Transverse colon (tissue), 4 donors: ENCODE data around the gene ATOSB. TPM values are rescaled to one million over a fixed set of nuclear protein-coding genes. Genes with fewer than 3 reads are reported as not detected.

Experiments
- DNase-seq: peaks from one replicate; pipeline ENCODE4 v3.0.0-alpha.2; 2019
- H3K27ac ChIP-seq, 4 donors: fragments of 200-600 bp; sonication (generic); 2 replicates each; pipeline ENCODE4 v1.5.1; 2016 to 2018; ENCODE audit warnings: inconsistent platforms in 4 of 4
- H3K27me3 ChIP-seq: fragments of 200-600 bp; sonication (generic); 2 replicates; pipeline ENCODE4 v1.5.1; 2017; ENCODE audit warnings: inconsistent platforms
- H3K36me3 ChIP-seq, 4 donors: fragments of 200-600 bp; sonication (generic); 2 replicates each; pipeline ENCODE4 v1.5.1; 2017 to 2019; ENCODE audit warnings: inconsistent platforms in 4 of 4
- H3K4me1 ChIP-seq, 4 donors: fragments of 200-600 bp; sonication (generic); 2 replicates each; pipeline ENCODE4 v1.5.1; 2017 to 2020; ENCODE audit warnings: inconsistent platforms in 4 of 4
- H3K4me3 ChIP-seq, 4 donors: fragments of 200-600 bp; sonication (generic); 1 replicate in 1 of 4; 2 replicates in 3 of 4; pipeline versions ENCODE4 v1.5.1 to v1.6.1; 2017 to 2019; ENCODE audit warnings: inconsistent platforms in 4 of 4
- H3K9me3 ChIP-seq, 2 donors: fragments of 200-600 bp; sonication (generic); 2 replicates each; pipeline ENCODE4 v1.5.1; 2017 to 2019; ENCODE audit warnings: inconsistent platforms in 2 of 2
- EP300 ChIP-seq: sonication (generic); formaldehyde crosslinking; IDR thresholded peaks from one replicate; pipeline ENCODE4 v1.6.1; 2017; ENCODE audit warnings: antibody characterized with exemption, low read depth
- POLR2A ChIP-seq: fragments of 450-650 bp; IDR thresholded peaks from one replicate; pipeline ENCODE4 v1.6.1; 2016; ENCODE audit warnings: antibody characterized with exemption, mild to moderate bottlenecking, moderate library complexity
- POLR2AphosphoS5 ChIP-seq, 3 donors: sonication (generic); formaldehyde crosslinking; IDR thresholded peaks; one replicate each; pipeline ENCODE4 v1.6.1; 2016; ENCODE audit warnings: antibody characterized with exemption in 3 of 3
- WGBS, 2 donors: methylation state at CpG; one replicate each; pipeline ENCODE4 v1.1.5; 2018; ENCODE audit warnings: low coverage in 1 of 2; 5-methylcytosine and 5-hydroxymethylcytosine counted together
- in situ Hi-C, 4 donors: fragments of 200-750 bp; cut with MboI; loops; one replicate each; pipeline versions ENCODE4 v1.15.0 to v1.15.1; 2017; ENCODE audit warnings: low sequenced_read_pairs in 3 of 4, low pct_ligation_motif_present in 1 of 4, low pct_unique_long_range_greater_than_20kb in 1 of 4
- intact Hi-C: fragments of 100-400 bp; cut with DNase I; formaldehyde crosslinking; loops from one replicate; pipeline ENCODE4 v1.15.1; 2023; ENCODE audit warnings: low total_unique reads
- total RNA-seq, 4 donors: library from RNA; depleted of rRNA; stranded (reverse); fragments of >200 nt; gene quantifications; one replicate each; pipeline ENCODE4 v1.1.0, GENCODE V29; 2016
- TF ChIP-seq, protein P1 (sequence below), 5 experiments: fragments of 200-600 bp in 3 of 5; fragments of 450-650 bp in 2 of 5; sonication (generic) in 3 of 5; IDR thresholded peaks; 1 replicate in 2 of 5; 2 replicates in 3 of 5; pipeline ENCODE4 v1.5.1; 2016 to 2017; ENCODE audit warnings: antibody characterized with exemption in 5 of 5, inconsistent platforms in 3 of 5, mild to moderate bottlenecking in 2 of 5, moderate library complexity in 1 of 5

The ATOSB gene
- total RNA-seq, 4 donors from 2014 or later: 23.9 to 30.0 (median 27.3) TPM

DNA sequence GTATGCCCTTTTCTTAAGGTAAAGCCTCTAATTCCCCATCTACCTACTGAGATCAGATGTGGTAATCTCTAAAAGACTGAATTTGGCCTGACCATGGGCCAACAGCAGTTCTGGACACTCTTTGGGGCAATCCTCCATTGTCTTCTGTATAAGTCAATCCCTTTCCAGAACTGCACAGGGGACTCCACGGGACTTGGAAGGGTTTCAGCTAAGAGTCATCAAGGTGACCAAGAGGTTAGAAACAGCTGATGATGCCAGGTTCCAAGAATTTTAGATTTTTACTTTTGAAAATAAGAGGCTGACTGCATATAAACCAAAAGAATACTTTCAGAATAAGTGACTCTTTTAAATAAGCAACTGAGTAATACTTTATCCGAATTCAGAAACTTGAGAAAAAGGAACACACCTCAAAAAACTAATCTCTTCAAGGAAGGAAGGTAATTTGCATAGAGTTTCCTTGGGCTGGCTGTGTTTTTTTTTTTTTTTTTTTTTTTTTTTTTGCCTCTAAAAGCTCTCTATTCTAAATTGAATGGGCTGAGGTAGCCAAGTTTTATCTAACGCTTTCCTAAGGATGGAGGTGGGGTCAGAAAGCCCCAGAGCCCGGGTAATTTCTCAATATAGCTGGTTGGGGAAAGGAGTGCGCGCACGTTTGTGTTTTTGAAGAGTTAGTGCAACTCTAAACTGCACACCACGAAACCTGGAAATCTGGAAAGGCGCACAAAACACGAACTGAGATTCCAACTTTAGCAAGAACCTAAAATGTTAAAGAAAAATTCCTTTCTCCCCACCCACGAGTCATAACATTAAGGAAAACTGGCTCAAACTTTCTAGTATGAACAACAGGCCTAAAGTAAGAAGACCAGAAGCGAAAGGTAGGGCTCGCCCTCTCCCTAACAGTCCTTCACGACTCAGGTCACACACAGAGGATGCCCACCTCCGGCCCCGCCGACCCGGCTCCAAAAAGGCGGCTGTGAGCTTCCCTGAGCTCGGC, 44.5 kb downstream of the ATOSB start:
- Histone ChIP-seq H3K4me1 (peaks cover 15 to 38% (median 26%) of the 10 kb centered on the region in 4 donors), H3K4me3 (peak overlapping the region; percentile 83 to 99 (median 94)), H3K27ac (peak overlapping the region; percentile 100), H3K27me3 (no peaks in the 10 kb centered on the region), H3K9me3 (no peaks in the 10 kb centered on the region), H3K36me3 (peaks cover 0 to 20% (median 8%) of the 10 kb centered on the region in 4 donors)
- intact Hi-C loops: no loop called here
- DNase-seq: no peak
- TF ChIP-seq POLR2A: no peak
- TF ChIP-seq POLR2AphosphoS5 (IDR thresholded peaks at IDR 0.05): no peak
- TF ChIP-seq EP300: no peak
- TF ChIP-seq, protein P1, sequence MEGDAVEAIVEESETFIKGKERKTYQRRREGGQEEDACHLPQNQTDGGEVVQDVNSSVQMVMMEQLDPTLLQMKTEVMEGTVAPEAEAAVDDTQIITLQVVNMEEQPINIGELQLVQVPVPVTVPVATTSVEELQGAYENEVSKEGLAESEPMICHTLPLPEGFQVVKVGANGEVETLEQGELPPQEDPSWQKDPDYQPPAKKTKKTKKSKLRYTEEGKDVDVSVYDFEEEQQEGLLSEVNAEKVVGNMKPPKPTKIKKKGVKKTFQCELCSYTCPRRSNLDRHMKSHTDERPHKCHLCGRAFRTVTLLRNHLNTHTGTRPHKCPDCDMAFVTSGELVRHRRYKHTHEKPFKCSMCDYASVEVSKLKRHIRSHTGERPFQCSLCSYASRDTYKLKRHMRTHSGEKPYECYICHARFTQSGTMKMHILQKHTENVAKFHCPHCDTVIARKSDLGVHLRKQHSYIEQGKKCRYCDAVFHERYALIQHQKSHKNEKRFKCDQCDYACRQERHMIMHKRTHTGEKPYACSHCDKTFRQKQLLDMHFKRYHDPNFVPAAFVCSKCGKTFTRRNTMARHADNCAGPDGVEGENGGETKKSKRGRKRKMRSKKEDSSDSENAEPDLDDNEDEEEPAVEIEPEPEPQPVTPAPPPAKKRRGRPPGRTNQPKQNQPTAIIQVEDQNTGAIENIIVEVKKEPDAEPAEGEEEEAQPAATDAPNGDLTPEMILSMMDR (IDR thresholded peaks at IDR 0.05): no peak
- in situ Hi-C loops: no loop called here
- 1 to 2% methylated on average over 6 to 20 of the region's 20 CpGs for WGBS, 2 donors

DNA sequence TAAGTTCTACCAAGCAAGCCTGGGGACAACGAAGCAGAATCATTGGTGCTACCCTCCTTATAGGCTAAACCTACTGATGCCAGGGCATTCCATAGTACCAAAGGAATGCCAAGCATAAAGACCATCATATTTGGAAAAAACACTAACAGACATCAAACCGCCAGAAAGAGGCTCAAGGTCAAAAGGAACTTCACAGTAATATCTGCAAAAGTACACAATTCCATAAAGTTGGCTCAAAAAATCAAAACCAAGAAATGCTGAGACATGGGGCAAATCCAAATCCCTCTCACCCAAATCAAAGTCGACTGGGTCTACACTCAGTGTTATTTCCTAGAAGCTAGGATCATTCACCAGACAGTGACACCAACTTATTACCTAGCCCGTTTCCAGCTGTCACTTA, 46.6 kb downstream of the ATOSB start:
- H3K4me3 ChIP-seq: no peak overlapping the region
- intact Hi-C loops (no loop called here), in situ Hi-C loops (no loop called here)
- H3K9me3 ChIP-seq: no peaks in the 10 kb centered on the region
- H3K27me3 ChIP-seq: no peaks in the 10 kb centered on the region
- WGBS, 2 donors: 65 to 74% methylated on average over 4 of the region's 4 CpGs
- TF ChIP-seq POLR2A: no peak
- TF ChIP-seq POLR2AphosphoS5 (IDR thresholded peaks at IDR 0.05): no peak
- TF ChIP-seq, protein P1 (IDR thresholded peaks at IDR 0.05): no peak
- no peak for TF ChIP-seq EP300
- no peak for DNase-seq
- H3K4me1 ChIP-seq: peaks cover 15 to 38% (median 26%) of the 10 kb centered on the region in 4 donors
- no peak overlapping the region for H3K27ac ChIP-seq
- H3K36me3 ChIP-seq: peaks cover 0 to 41% (median 20%) of the 10 kb centered on the region in 4 donors

DNA sequence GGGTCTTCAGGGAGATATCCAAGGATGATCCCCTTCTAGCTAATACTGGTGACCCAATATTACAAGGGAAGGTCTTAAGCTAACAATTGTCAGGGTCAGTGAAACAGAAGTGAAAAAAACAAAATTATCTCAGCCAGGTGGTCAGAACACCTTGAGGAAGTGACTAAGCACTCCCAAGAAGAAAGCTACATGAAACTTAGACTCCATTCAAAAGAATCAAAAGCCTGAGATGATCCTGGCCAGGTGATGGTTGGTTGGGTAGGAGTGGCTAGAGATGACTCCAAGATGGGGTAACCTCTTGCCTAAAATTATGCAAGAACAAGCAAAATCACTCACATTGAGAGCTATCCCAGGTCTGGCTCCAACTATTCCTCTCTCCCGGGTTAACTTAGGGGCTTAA, 48.6 kb downstream of the ATOSB start:
- Histone ChIP-seq H3K4me1 (peaks cover 15 to 34% (median 26%) of the 10 kb centered on the region in 4 donors), H3K27ac (no peak overlapping the region), H3K27me3 (no peaks in the 10 kb centered on the region), H3K9me3 (no peaks in the 10 kb centered on the region), H3K36me3 (peaks cover 0 to 58% (median 30%) of the 10 kb centered on the region in 4 donors), H3K4me3 (no peak overlapping the region)
- TF ChIP-seq POLR2AphosphoS5 (IDR thresholded peaks at IDR 0.05) (no peak), POLR2A (no peak), EP300 (no peak)
- TF ChIP-seq, protein P1 (IDR thresholded peaks at IDR 0.05): no peak
- no peak for DNase-seq
- intact Hi-C loops: no loop called here
- in situ Hi-C loops: no loop called here
- 83 to 100% methylated on average over 1 of the region's 1 CpG for WGBS, 2 donors

DNA sequence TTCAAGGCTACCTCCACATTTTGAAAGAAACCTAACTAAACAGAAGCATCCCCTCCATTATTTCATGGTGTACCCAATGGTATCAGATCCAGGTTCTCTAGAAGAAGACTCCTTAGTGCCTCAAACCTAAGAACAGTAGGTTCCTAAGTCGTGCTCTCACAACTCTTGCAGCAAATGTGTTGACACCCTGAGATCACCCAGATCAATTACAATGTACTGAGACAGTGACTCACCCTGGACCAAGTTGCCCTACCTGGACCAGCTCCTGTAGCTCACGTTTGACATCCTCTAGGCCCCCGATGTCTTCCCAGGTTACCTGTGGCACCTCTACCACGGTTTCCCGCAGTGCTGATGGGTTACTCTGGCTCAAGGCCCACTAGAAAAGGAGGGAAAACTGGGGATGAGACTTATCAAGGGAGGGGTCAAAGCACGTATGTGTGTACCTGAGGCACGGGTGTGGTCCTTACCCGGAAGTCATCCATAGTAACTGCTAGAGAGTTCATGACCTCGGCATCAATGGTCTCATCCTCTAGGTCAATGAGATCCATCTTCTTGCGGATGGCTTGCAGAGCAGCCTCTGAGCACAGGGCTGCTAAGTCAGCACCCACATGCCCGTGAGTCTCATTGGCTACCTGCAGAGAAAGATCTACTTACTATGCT, 55.0 kb downstream of the ATOSB start:
- DNase-seq: no peak
- WGBS, 2 donors: 89 to 93% methylated on average over 3 to 11 of the region's 11 CpGs
- Histone ChIP-seq H3K4me1 (no peaks in the 10 kb centered on the region), H3K4me3 (no peak overlapping the region), H3K27me3 (no peaks in the 10 kb centered on the region), H3K9me3 (no peaks in the 10 kb centered on the region), H3K27ac (no peak overlapping the region), H3K36me3 (peaks cover 0 to 99% (median 49%) of the 10 kb centered on the region in 4 donors)
- in situ Hi-C loops: no loop called here
- intact Hi-C loops: no loop called here
- no peak for TF ChIP-seq POLR2AphosphoS5 (IDR thresholded peaks at IDR 0.05)
- TF ChIP-seq POLR2A: no peak
- TF ChIP-seq, protein P1 (IDR thresholded peaks at IDR 0.05): no peak
- TF ChIP-seq EP300: no peak
